ENCODE results near the gene PARVA. TPM values are rescaled to one million over a fixed set of nuclear protein-coding genes. Genes with fewer than 3 reads are reported as not detected.

The PARVA gene
- total RNA-seq, 1 experiment from 2014 or later = 10.4 TPM

GRCh38 chr11:12397931-12398334, 20.6 kb downstream of the PARVA start (continued):
- TF ChIP-seq, protein P1, sequence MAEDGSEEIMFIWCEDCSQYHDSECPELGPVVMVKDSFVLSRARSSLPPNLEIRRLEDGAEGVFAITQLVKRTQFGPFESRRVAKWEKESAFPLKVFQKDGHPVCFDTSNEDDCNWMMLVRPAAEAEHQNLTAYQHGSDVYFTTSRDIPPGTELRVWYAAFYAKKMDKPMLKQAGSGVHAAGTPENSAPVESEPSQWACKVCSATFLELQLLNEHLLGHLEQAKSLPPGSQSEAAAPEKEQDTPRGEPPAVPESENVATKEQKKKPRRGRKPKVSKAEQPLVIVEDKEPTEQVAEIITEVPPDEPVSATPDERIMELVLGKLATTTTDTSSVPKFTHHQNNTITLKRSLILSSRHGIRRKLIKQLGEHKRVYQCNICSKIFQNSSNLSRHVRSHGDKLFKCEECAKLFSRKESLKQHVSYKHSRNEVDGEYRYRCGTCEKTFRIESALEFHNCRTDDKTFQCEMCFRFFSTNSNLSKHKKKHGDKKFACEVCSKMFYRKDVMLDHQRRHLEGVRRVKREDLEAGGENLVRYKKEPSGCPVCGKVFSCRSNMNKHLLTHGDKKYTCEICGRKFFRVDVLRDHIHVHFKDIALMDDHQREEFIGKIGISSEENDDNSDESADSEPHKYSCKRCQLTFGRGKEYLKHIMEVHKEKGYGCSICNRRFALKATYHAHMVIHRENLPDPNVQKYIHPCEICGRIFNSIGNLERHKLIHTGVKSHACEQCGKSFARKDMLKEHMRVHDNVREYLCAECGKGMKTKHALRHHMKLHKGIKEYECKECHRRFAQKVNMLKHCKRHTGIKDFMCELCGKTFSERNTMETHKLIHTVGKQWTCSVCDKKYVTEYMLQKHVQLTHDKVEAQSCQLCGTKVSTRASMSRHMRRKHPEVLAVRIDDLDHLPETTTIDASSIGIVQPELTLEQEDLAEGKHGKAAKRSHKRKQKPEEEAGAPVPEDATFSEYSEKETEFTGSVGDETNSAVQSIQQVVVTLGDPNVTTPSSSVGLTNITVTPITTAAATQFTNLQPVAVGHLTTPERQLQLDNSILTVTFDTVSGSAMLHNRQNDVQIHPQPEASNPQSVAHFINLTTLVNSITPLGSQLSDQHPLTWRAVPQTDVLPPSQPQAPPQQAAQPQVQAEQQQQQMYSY (CRISPR knock-in tag; IDR thresholded peaks at IDR 0.05) = no peak
- TF ChIP-seq ELF4 (CRISPR knock-in tag; IDR thresholded peaks at IDR 0.05; ENCODE audit: low read depth) (no peak), ZNF263 (CRISPR knock-in tag; IDR thresholded peaks at IDR 0.05; ENCODE audit: low read depth) (no peak)

DNA sequence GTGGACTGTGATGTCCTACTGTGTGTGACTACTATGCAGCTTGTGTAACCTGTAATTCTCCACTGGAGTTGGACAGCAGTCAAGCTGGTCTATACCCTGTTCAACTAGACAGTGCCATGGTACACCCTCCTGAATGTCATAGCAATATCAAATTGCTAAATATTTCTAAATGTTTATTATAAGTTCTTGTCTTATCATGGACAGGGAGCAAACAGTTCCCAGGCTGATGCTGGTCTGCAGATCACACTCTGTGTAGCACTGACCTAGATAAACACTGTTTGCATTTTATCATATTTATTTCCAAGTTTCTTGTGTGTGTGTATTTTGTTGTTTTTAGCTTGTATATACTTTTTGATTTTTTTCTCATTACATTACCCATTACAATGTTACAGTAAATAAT, 22.0 kb downstream of the PARVA start:
- Mint-ChIP-seq H3K4me1 (peaks cover 16% of the 10 kb centered on the region), H3K9me3 (peaks cover 31% of the 10 kb centered on the region), H3K27me3 (ENCODE audit: low read depth) (no peaks in the 10 kb centered on the region; the same call in 1 of the 2 replicates), H3K36me3 (peaks cover 29% of the 10 kb centered on the region), H3K4me3 (no peak overlapping the region), H3K27ac (no peak overlapping the region)
- CTCF ChIA-PET = no interaction called here
- ATAC-seq = no peak
- TF ChIP-seq MYBL2 (CRISPR knock-in tag; IDR thresholded peaks at IDR 0.05) (no peak), PRRX2 (CRISPR knock-in tag; IDR thresholded peaks at IDR 0.05) (no peak)
- no peak for DNase-seq (ENCODE audit: low spot score)
- POLR2A ChIA-PET = no interaction called here

DNA sequence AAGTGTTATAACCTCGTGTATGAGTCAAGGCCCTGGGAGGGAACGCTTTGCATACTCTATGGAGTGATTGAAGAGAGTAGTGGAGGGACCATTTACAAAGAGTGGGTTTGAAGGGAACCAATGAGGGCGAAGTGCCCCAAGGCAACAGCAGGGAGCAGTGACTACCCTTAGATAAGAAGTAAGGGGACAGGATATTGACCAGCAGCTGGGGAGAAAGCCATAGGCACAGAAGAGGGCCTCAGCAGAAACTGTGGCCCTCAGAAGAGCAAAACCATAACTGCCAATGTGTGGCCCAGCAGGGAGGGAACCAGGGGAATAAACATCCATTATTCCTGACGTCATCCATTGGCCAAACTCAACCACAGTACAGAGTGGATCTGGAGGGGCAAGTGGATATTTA, 24.7 kb downstream of the PARVA start:
- Mint-ChIP-seq H3K4me1 (peaks cover 16% of the 10 kb centered on the region), H3K36me3 (peaks cover 13% of the 10 kb centered on the region), H3K9me3 (peaks cover 15% of the 10 kb centered on the region), H3K4me3 (no peak overlapping the region), H3K27me3 (ENCODE audit: low read depth) (no peaks in the 10 kb centered on the region; the same call in 1 of the 2 replicates), H3K27ac (no peak overlapping the region)
- DNase-seq (ENCODE audit: low spot score) (no peak), ATAC-seq (peak; percentile 55; the same call in 1 of the 2 replicates)
- TF ChIP-seq SMAD4 (CRISPR knock-in tag; IDR thresholded peaks at IDR 0.05) (no peak), ZNF219 (CRISPR knock-in tag; IDR thresholded peaks at IDR 0.05; ENCODE audit: borderline replicate concordance) (no peak), ZNF138 (CRISPR knock-in tag; conservative IDR thresholded peaks at IDR 0.05) (no peak), ZMAT4 (CRISPR knock-in tag; IDR thresholded peaks at IDR 0.05) (no peak), TEAD4 (CRISPR knock-in tag; IDR thresholded peaks at IDR 0.05) (no peak), MLX (CRISPR knock-in tag; IDR thresholded peaks at IDR 0.05) (no peak), JUN (CRISPR knock-in tag; IDR thresholded peaks at IDR 0.05) (no peak), ZNF263 (CRISPR knock-in tag; IDR thresholded peaks at IDR 0.05; ENCODE audit: low read depth) (no peak), MXD4 (CRISPR knock-in tag; IDR thresholded peaks at IDR 0.05; ENCODE audit: borderline replicate concordance) (no peak), ZNF232 (CRISPR knock-in tag; IDR thresholded peaks at IDR 0.05) (no peak), ETV6 (CRISPR knock-in tag; IDR thresholded peaks at IDR 0.05) (no peak), SOX15 (CRISPR knock-in tag; IDR thresholded peaks at IDR 0.05) (no peak), TP53 (CRISPR knock-in tag; IDR thresholded peaks at IDR 0.05) (no peak)
- TF ChIP-seq, protein P2, sequence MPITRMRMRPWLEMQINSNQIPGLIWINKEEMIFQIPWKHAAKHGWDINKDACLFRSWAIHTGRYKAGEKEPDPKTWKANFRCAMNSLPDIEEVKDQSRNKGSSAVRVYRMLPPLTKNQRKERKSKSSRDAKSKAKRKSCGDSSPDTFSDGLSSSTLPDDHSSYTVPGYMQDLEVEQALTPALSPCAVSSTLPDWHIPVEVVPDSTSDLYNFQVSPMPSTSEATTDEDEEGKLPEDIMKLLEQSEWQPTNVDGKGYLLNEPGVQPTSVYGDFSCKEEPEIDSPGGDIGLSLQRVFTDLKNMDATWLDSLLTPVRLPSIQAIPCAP (CRISPR knock-in tag; IDR thresholded peaks at IDR 0.05) = no peak
- ChIA-PET POLR2A (interaction anchor here (0.6 kb wide), 1 partner anchor 496 kb away, joined by 3 read pairs; no protein-coding TSS in a partner anchor), CTCF (interaction anchor here (1.0 to 2.7 kb wide), 5 partner anchors 10 to 562 kb away, joined by 4 to 7 read pairs (median 6); no protein-coding TSS in a partner anchor)

Data from WTC11 (cell line).